ENCODE data around the gene UPF2.

GRCh38 chr10:11993834-11994468 lies 48.7 kb downstream of the UPF2 start:
- no peak for TF ChIP-seq CTCF (IDR thresholded peaks at IDR 0.05)
- no peak for TF ChIP-seq POLR2A (IDR thresholded peaks at IDR 0.05)
